RWPE2 (cell line): ENCODE measurements around the gene DCX.

ENCODE experiments used
- ATAC-seq: fragments of 200-7000 bp; cut with Tn5 transposase; 3 replicates; pipeline ENCODE4 v1.9.1; 2021; ENCODE audit warnings: low read depth
- DNase-seq: peaks from one replicate; pipeline ENCODE4 v3.0.0-alpha.2; 2020; ENCODE audit warnings: low spot score
- H3K27ac ChIP-seq: fragments of 450-650 bp; 2 replicates; pipeline ENCODE4 v1.5.1; 2017; ENCODE audit warnings: mild to moderate bottlenecking; ENCODE audit not compliant: poor library complexity, severe bottlenecking
- H3K27me3 ChIP-seq: fragments of 250-450 bp; sonication (Bioruptor Pico); 2 replicates; pipeline ENCODE4 v1.5.1; 2021; ENCODE audit warnings: mild to moderate bottlenecking, moderate library complexity; ENCODE audit not compliant: insufficient read depth, poor library complexity, severe bottlenecking
- H3K36me3 ChIP-seq: fragments of 250-450 bp; sonication (Bioruptor Pico); 2 replicates; pipeline ENCODE4 v1.5.1; 2020; ENCODE audit warnings: low read depth, mild to moderate bottlenecking, moderate library complexity
- H3K4me1 ChIP-seq: fragments of 250-450 bp; sonication (Bioruptor Pico); 2 replicates; pipeline ENCODE4 v1.5.1; 2021; ENCODE audit warnings: mild to moderate bottlenecking, moderate library complexity; ENCODE audit not compliant: insufficient read depth, poor library complexity, severe bottlenecking
- H3K4me3 ChIP-seq: fragments of 250-450 bp; sonication (Bioruptor Pico); 2 replicates; pipeline ENCODE4 v1.5.1; 2021; ENCODE audit warnings: mild to moderate bottlenecking, moderate library complexity; ENCODE audit not compliant: severe bottlenecking
- H3K9me3 ChIP-seq: fragments of 250-450 bp; sonication (Bioruptor Pico); 2 replicates; pipeline ENCODE4 v1.5.1; 2021; ENCODE audit warnings: mild to moderate bottlenecking, moderate library complexity; ENCODE audit not compliant: severe bottlenecking
- CTCF ChIP-seq: fragments of 450-650 bp; IDR thresholded peaks from one replicate; pipeline ENCODE4 v1.5.1; 2017; ENCODE audit warnings: mild to moderate bottlenecking, moderate library complexity; ENCODE audit not compliant: poor library complexity, severe bottlenecking

The DCX gene

DNA sequence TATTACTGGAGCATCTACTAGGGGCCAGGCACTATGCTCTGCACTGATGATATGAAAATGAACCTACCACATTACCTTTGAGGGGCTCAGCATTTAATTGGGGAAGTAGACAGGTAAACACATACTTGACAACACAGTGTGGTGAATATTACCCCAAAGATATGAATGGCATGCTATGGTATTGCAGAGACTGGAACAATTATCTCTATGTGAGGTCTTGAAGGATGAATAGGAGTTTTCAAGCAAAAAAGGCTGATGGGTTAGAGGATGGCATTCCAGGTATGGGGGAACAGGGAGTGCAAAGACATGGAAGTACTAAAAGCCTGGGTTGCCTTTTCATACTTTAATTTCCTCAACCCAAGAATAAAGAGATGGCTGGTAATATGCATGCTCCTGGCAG, 82.6 kb downstream of the DCX start:
- H3K36me3 ChIP-seq, result no peaks in the 10 kb centered on the region
- H3K4me3 ChIP-seq, result no peak overlapping the region
- no peaks in the 10 kb centered on the region for H3K27me3 ChIP-seq
- TF ChIP-seq CTCF, result no peak
- H3K27ac ChIP-seq, result no peak overlapping the region
- H3K9me3 ChIP-seq, result no peaks in the 10 kb centered on the region
- H3K4me1 ChIP-seq, result no peaks in the 10 kb centered on the region
- no peak for DNase-seq
- no peak for ATAC-seq

DNA sequence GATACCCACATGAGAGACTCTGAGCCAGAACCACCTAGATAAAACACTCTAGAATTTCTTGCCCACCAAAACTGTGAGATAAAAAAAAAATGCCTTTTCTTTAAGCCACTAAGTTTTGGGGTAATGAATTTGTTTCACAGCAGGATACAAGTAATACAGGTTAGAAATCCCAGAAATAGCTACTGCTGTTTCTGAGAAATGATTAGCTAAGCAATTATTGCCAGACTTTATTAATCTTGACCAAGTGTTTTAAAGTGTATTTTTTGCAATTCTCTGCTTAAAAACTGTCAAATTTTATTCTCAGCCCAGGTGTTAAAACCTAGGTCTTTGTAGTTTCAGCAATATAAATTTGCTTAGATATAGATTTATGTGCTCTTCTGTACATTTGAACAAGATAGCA, 83.1 kb downstream of the DCX start:
- H3K4me3 ChIP-seq, result no peak overlapping the region
- no peaks in the 10 kb centered on the region for H3K9me3 ChIP-seq
- no peaks in the 10 kb centered on the region for H3K27me3 ChIP-seq
- TF ChIP-seq CTCF, result no peak
- ATAC-seq, result no peak
- H3K36me3 ChIP-seq, result no peaks in the 10 kb centered on the region
- H3K27ac ChIP-seq, result no peak overlapping the region
- H3K4me1 ChIP-seq, result no peaks in the 10 kb centered on the region
- no peak for DNase-seq

DNA sequence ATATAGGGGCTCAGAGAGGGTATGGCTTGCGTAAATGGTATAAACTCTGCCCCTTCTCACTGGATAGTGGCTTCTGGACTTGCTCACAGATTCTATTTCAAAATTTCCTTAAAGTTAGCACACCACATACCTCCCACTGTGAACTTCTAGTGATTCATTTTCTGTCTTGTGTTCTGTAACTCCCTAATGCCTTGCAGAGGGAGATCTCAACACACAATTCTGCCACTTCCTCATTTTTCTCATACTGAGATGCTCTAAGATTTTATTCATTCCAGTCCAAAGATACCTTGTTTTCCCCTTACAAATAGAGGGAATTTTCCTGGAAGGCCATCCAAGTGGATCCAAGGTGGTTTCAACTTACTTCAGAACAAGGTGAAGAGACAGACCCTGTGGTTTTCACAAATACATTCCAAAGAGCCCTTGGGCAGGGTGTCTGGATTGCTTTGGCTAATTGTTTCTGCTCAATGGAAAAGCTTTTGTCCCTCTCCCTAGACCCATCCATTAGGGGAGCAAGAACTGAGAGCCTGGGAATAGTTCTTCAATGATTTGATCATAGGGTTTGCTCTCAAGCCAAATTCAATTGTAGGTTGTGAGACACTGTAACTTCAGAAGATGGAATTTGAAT, 89.6 kb downstream of the DCX start:
- no peak for TF ChIP-seq CTCF
- no peak overlapping the region for H3K4me3 ChIP-seq
- no peaks in the 10 kb centered on the region for H3K4me1 ChIP-seq
- H3K27me3 ChIP-seq, result no peaks in the 10 kb centered on the region
- DNase-seq (no peak), ATAC-seq (no peak)
- H3K9me3 ChIP-seq, result no peaks in the 10 kb centered on the region
- H3K27ac ChIP-seq, result no peak overlapping the region
- no peaks in the 10 kb centered on the region for H3K36me3 ChIP-seq

- ATAC-seq, result no peak
- no peak for TF ChIP-seq CTCF
- no peaks in the 10 kb centered on the region for H3K4me1 ChIP-seq
- no peaks in the 10 kb centered on the region for H3K9me3 ChIP-seq
- no peak overlapping the region for H3K4me3 ChIP-seq
- no peak overlapping the region for H3K27ac ChIP-seq
- H3K36me3 ChIP-seq, result no peaks in the 10 kb centered on the region
- DNase-seq, result no peak
- no peaks in the 10 kb centered on the region for H3K27me3 ChIP-seq
Observed at GRCh38 chrX:111319451-111319850, 92.5 kb downstream of the DCX start.

DNA sequence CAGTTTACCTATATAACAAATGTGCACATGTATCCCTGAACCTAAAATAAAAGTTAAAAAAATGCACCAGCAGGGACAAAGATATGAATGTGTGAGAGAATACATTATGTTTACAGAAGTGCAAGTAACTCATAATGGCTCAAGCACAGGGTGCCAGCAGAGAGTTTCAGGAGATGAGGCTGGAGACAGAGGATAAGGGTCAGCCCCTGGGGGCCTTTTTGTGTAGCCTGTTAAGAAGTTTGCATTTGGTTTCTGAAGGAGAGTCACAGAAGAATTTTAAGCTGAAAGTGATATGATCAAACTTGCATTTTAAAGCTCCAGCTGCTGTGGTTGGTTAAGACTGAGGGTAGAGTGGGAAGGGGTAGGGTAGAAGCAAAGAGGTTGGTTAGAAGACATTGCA, 93.1 kb downstream of the DCX start:
- no peak for DNase-seq
- Histone ChIP-seq H3K27ac (no peak overlapping the region), H3K4me3 (no peak overlapping the region), H3K9me3 (no peaks in the 10 kb centered on the region), H3K36me3 (no peaks in the 10 kb centered on the region), H3K4me1 (no peaks in the 10 kb centered on the region), H3K27me3 (no peaks in the 10 kb centered on the region)
- ATAC-seq, result no peak
- no peak for TF ChIP-seq CTCF
